Activated T-cell treated with anti-CD3 and anti-CD28 coated beads, Interleukin-2, amount 50 U/mL, for 24 hours (primary cell): ENCODE data around the gene GRPR.
A peak's percentile ranks its signal among the peaks of the same experiment; 100 is the strongest.

Source experiments
- DNase-seq: peaks from one replicate; pipeline ENCODE4 v3.0.0-alpha.2; 2020
- H3K27ac Mint-ChIP-seq: 2 replicates; pipeline ENCODE4 v1.8.0; 2020; ENCODE audit warnings: mild to moderate bottlenecking, mixed read lengths
- H3K27me3 Mint-ChIP-seq: 2 replicates; pipeline ENCODE4 v1.8.0; 2020; ENCODE audit warnings: mixed read lengths
- H3K36me3 Mint-ChIP-seq: 2 replicates; pipeline ENCODE4 v1.8.0; 2020; ENCODE audit warnings: low read depth, mixed read lengths
- H3K4me1 Mint-ChIP-seq: 2 replicates; pipeline ENCODE4 v1.8.0; 2020; ENCODE audit warnings: low read depth, mixed read lengths
- H3K4me3 Mint-ChIP-seq: 2 replicates; pipeline ENCODE4 v1.8.0; 2020; ENCODE audit warnings: mild to moderate bottlenecking, moderate library complexity, mixed read lengths
- H3K9me3 Mint-ChIP-seq: 2 replicates; pipeline ENCODE4 v1.8.0; 2020; ENCODE audit warnings: mixed read lengths

The GRPR gene

GRCh38 chrX:16123222-16123786 lies at the start of gene GRPR:
GRPR (plus strand) TSS chrX:16123565; CDS start chrX:16123954, 389 bp downstream.
- H3K36me3 Mint-ChIP-seq = no peaks in the 10 kb centered on the region
- H3K4me1 Mint-ChIP-seq = peaks cover 24% of the 10 kb centered on the region
- peaks cover 3% of the 10 kb centered on the region for H3K9me3 Mint-ChIP-seq
- peaks cover 72% of the 10 kb centered on the region for H3K27me3 Mint-ChIP-seq
- no peak within 1 kb of the TSS for H3K4me3 Mint-ChIP-seq
- DNase-seq = peak; percentile 66
- H3K27ac Mint-ChIP-seq = no peak within 1 kb of the TSS

DNA sequence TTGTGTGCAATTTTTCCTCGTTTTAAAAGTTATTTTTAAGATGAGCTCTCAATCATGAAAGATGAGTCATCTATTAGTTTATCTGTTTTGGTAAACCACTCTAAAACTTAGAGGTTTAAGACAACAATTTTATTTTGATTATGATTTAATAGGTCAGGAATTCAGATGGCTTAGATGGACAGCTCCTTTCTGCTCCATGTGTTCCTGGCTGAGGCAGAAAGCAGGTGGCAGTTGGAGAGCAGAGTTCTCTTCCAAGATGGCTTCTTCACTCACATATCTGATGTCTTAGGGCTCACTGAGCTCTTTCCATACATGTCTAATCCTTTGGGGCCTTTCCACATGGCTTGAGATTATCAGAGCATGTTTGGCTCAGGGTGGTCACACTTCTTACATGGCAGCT lies 48.3 kb upstream of the GRPR start:
- Mint-ChIP-seq H3K9me3 (no peaks in the 10 kb centered on the region), H3K4me3 (no peak overlapping the region), H3K27me3 (peaks cover 67% of the 10 kb centered on the region), H3K27ac (no peak overlapping the region), H3K36me3 (no peaks in the 10 kb centered on the region), H3K4me1 (no peaks in the 10 kb centered on the region)
- no peak for DNase-seq

- DNase-seq = no peak
- Mint-ChIP-seq H3K27me3 (peaks cover 60% of the 10 kb centered on the region), H3K9me3 (no peaks in the 10 kb centered on the region), H3K36me3 (no peaks in the 10 kb centered on the region), H3K4me3 (no peak overlapping the region), H3K4me1 (no peaks in the 10 kb centered on the region), H3K27ac (no peak overlapping the region)
These were observed 46.5 kb upstream of the GRPR start for GRCh38 chrX:16076834-16077233.

DNA sequence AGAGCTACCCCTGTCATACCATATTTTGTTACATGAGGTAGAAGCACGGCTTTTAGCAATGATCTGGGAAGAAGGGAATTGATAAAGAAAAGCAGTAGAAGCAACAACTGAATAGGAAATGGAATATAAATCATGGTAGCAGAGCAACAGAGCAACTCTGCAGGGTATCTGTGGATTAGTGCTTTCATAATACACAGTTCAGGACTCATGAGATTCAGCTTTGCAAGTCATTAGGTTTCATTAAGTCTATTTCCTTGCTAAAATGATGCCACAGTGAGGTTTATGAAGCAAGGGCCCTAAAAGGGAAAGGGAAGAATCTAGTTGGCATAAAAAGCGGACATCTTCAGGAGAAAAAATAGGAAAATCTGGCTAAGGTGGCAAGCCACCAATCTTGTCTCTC lies 45.6 kb upstream of the GRPR start:
- Mint-ChIP-seq H3K27me3 (peaks cover 60% of the 10 kb centered on the region), H3K27ac (no peak overlapping the region), H3K4me3 (no peak overlapping the region), H3K4me1 (no peaks in the 10 kb centered on the region), H3K36me3 (no peaks in the 10 kb centered on the region), H3K9me3 (no peaks in the 10 kb centered on the region)
- no peak for DNase-seq

- Mint-ChIP-seq H3K9me3 (no peaks in the 10 kb centered on the region), H3K27me3 (peaks cover 68% of the 10 kb centered on the region), H3K4me1 (no peaks in the 10 kb centered on the region), H3K27ac (no peak overlapping the region), H3K36me3 (no peaks in the 10 kb centered on the region), H3K4me3 (no peak overlapping the region)
- DNase-seq = no peak
These were observed 42.0 kb upstream of the GRPR start for GRCh38 chrX:16081357-16081756.

GRCh38 chrX:16082470-16083085 lies 40.8 kb upstream of the GRPR start:
- Mint-ChIP-seq H3K36me3 (no peaks in the 10 kb centered on the region), H3K27me3 (peaks cover 66% of the 10 kb centered on the region), H3K4me1 (no peaks in the 10 kb centered on the region), H3K27ac (no peak overlapping the region), H3K9me3 (no peaks in the 10 kb centered on the region), H3K4me3 (no peak overlapping the region)
- no peak for DNase-seq

GRCh38 chrX:16087076-16087475 lies 36.3 kb upstream of the GRPR start:
- no peak for DNase-seq
- Mint-ChIP-seq H3K9me3 (no peaks in the 10 kb centered on the region), H3K27ac (no peak overlapping the region), H3K27me3 (peaks cover 51% of the 10 kb centered on the region), H3K4me1 (no peaks in the 10 kb centered on the region), H3K4me3 (no peak overlapping the region), H3K36me3 (no peaks in the 10 kb centered on the region)

GRCh38 chrX:16089086-16089485 lies 34.3 kb upstream of the GRPR start:
- Mint-ChIP-seq H3K27me3 (peaks cover 49% of the 10 kb centered on the region), H3K9me3 (no peaks in the 10 kb centered on the region), H3K4me3 (no peak overlapping the region), H3K36me3 (no peaks in the 10 kb centered on the region), H3K27ac (no peak overlapping the region), H3K4me1 (no peaks in the 10 kb centered on the region)
- DNase-seq = no peak

GRCh38 chrX:16096141-16096540 lies 27.2 kb upstream of the GRPR start:
- Mint-ChIP-seq H3K4me3 (no peak overlapping the region), H3K9me3 (peaks cover 5% of the 10 kb centered on the region), H3K36me3 (no peaks in the 10 kb centered on the region), H3K4me1 (no peaks in the 10 kb centered on the region), H3K27me3 (peaks cover 72% of the 10 kb centered on the region), H3K27ac (no peak overlapping the region)
- no peak for DNase-seq

DNA sequence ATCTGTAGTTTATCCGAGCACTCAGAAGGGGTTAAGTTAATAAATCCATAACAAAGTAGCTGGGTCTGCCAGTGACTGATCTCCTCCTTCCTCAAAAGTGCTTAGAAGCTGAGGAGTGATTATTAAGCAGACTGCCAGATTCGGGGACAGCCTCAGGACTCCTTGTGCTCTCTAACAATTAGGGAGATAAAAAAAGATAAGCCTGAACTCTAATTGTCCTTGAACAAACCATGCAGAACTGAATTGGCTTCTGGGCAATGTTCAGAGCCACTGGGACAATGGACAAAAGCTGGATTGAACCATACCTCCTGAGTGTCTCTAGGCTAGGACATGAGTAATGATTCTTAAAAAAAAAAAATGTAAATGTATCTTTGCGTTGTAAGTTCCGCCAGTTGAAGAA lies 22.7 kb upstream of the GRPR start:
- H3K4me3 Mint-ChIP-seq = no peak overlapping the region
- no peak for DNase-seq
- no peaks in the 10 kb centered on the region for H3K4me1 Mint-ChIP-seq
- H3K36me3 Mint-ChIP-seq = no peaks in the 10 kb centered on the region
- H3K9me3 Mint-ChIP-seq = no peaks in the 10 kb centered on the region
- H3K27me3 Mint-ChIP-seq = peaks cover 49% of the 10 kb centered on the region
- H3K27ac Mint-ChIP-seq = no peak overlapping the region

- Mint-ChIP-seq H3K4me3 (no peak overlapping the region), H3K36me3 (no peaks in the 10 kb centered on the region), H3K9me3 (no peaks in the 10 kb centered on the region), H3K4me1 (no peaks in the 10 kb centered on the region), H3K27ac (no peak overlapping the region), H3K27me3 (peaks cover 49% of the 10 kb centered on the region)
- DNase-seq = no peak
These were observed 21.8 kb upstream of the GRPR start for GRCh38 chrX:16101581-16101980.

GRCh38 chrX:16103625-16104024 lies 19.7 kb upstream of the GRPR start:
- H3K4me3 Mint-ChIP-seq = no peak overlapping the region
- H3K4me1 Mint-ChIP-seq = no peaks in the 10 kb centered on the region
- no peaks in the 10 kb centered on the region for H3K9me3 Mint-ChIP-seq
- no peak for DNase-seq
- no peaks in the 10 kb centered on the region for H3K36me3 Mint-ChIP-seq
- H3K27me3 Mint-ChIP-seq = peaks cover 50% of the 10 kb centered on the region
- no peak overlapping the region for H3K27ac Mint-ChIP-seq

GRCh38 chrX:16112428-16112827 lies 10.9 kb upstream of the GRPR start:
- no peak for DNase-seq
- Mint-ChIP-seq H3K27me3 (peaks cover 48% of the 10 kb centered on the region), H3K9me3 (no peaks in the 10 kb centered on the region), H3K4me3 (no peak overlapping the region), H3K4me1 (peaks cover 3% of the 10 kb centered on the region), H3K27ac (no peak overlapping the region), H3K36me3 (no peaks in the 10 kb centered on the region)

DNA sequence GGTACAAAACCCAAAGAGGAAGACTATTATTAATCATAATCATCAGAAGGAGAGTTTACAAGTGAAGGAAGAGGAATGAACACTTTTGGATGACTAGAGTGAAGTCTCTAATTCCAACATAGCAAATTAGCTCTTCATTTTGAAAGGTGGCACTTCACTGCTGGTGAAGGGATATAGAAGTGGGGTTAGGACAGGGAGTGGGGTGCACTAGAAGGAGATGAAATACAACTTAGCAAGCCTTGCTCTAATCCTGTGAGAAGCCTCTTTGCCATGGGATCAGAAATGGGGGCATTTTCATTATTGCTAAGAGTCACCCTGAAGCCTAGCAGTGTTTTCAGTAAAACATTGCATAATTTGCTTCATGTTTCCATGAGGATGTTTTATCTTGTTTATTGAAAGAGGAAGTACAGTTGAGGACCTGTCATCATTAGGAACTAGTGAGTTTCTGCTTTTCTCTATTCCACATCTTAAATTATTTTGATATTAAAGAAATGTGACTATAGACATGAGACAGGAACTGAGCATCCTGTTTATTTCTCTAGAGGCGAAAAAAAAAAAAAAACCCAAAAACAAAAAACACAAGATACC lies 9.3 kb upstream of the GRPR start:
- no peak for DNase-seq
- Mint-ChIP-seq H3K27me3 (peaks cover 53% of the 10 kb centered on the region), H3K4me1 (peaks cover 9% of the 10 kb centered on the region), H3K36me3 (no peaks in the 10 kb centered on the region), H3K9me3 (peaks cover under 1% of the 10 kb centered on the region), H3K4me3 (no peak overlapping the region), H3K27ac (no peak overlapping the region)

DNA sequence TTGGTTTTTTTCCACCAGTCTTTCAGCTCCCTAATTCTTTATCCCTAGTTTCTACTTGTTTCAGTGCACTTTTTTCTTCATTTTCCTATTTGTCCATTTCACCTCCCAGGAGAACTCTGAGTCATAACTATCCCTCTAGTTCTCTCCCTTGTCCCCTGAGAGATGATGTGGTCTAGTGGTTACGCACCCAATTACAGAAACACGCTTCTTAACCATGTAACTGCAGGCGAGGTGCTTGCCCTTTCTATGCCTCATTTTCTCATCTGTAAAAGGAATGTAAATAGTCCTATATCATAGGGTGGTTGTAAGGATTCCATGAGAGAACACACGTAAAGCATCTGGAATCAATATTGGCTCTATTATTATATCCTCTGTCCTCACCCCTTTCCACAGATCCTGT lies 8.8 kb upstream of the GRPR start:
- Mint-ChIP-seq H3K4me3 (no peak overlapping the region), H3K27me3 (peaks cover 57% of the 10 kb centered on the region), H3K27ac (no peak overlapping the region), H3K4me1 (peaks cover 14% of the 10 kb centered on the region), H3K9me3 (peaks cover 3% of the 10 kb centered on the region), H3K36me3 (no peaks in the 10 kb centered on the region)
- no peak for DNase-seq
